HL-60 (cell line): ENCODE results near the gene RCL1.

Source experiments
- CTCF ChIP-seq: IDR thresholded peaks from one replicate; pipeline ENCODE4 v1.5.1; 2011; ENCODE audit warnings: low read length, control low read depth, inconsistent platforms; ENCODE audit not compliant: insufficient read depth
- POLR2AphosphoS5 ChIP-seq: IDR thresholded peaks from 2 replicates; pipeline ENCODE4 v1.6.1; 2012; ENCODE audit warnings: low read depth
- SPI1 ChIP-seq: IDR thresholded peaks from 2 replicates; pipeline ENCODE4 v1.6.1; 2012; ENCODE audit warnings: low read depth, mild to moderate bottlenecking, borderline replicate concordance

GRCh38 chr9:4780651-4781050 lies 12.1 kb upstream of the RCL1 start:
- TF ChIP-seq CTCF = no peak
- TF ChIP-seq POLR2AphosphoS5 = no peak
- no peak for TF ChIP-seq SPI1
